ENCODE measurements around the gene TBC1D1.

- no peak for TF ChIP-seq CTCF (conservative IDR thresholded peaks at IDR 0.05 in 1 of 2, IDR thresholded peaks at IDR 0.05 in 1 of 2; ENCODE audit: low read depth in 1 of 2, low read length in 2 of 2)
- no peak for TF ChIP-seq EZH2 (IDR thresholded peaks at IDR 0.05; ENCODE audit: low read length, missing control alignments)
These were observed 133.3 kb downstream of the TBC1D1 start for GRCh38 chr4:38024206-38024509.
